Measurements from ENCODE around the gene ST8SIA4.
A peak's percentile ranks its signal among the peaks of the same experiment; 100 is the strongest.

ST8SIA4 gene

DNA sequence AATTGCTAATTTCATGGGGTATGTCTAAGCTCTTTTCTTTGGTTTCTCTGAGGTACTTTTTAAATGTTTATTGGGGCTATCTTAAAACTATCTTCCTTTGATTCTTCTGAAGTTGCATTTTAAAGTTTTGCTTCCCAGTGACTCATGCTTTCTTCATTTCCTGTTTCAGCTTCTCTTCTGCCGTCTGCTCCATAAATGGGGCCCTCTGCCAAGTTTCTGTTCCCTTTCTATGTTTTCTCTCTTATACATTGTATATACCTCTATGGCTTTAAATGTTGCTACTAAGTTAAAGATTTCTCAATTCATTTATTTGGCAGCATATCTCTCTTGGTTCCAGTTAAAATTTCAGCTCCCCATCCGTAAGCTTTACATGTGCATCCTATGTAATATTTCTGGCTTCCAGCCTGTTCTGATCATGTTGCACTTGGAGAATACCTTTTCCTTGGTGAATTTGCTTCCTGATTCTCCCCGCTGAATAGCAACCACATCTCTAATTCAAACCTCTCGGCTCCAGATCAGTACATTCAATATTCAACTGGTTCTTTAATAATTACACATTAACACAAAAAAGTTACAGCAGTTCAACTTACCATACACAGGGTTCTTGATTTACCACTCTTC, 125.3 kb downstream of the ST8SIA4 start:
- peak; percentile 15 for DNase-seq

DNA sequence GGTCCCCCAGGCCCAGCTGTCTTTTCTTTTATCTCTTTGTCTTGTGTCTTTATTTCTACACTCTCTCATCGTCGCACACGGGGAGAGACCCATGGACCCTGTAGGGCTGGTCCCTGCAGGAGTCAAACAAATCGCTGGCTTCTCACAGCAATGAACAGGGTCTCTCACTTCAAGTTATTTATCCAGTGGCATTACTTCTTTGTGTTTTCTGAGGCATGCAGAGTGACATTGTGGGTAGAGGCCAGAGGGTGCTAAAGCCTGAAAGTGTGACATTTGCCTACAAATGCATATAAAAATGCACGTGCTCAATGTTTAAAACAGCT, 127.6 kb downstream of the ST8SIA4 start:
- no peak for DNase-seq

DNA sequence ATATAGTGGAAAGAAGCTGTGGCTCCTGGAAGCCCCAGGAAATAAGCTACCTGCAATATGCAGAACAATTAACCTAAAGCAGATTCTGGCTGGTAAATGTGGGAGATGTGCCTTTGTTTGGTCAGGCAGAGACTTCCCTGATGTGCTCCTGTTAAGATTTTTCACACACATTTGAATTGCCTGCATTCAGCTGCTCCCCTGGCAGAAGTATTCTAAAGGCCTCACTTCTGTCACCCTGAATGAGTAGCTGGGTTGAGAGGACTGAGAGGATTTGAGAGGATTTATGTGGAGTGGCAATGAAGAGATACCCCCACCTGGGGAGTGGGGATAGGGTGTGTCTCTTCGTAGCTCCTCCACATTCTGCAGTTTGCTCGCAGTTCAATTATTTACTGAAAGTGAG, 130.5 kb downstream of the ST8SIA4 start:
- no peak for DNase-seq

DNA sequence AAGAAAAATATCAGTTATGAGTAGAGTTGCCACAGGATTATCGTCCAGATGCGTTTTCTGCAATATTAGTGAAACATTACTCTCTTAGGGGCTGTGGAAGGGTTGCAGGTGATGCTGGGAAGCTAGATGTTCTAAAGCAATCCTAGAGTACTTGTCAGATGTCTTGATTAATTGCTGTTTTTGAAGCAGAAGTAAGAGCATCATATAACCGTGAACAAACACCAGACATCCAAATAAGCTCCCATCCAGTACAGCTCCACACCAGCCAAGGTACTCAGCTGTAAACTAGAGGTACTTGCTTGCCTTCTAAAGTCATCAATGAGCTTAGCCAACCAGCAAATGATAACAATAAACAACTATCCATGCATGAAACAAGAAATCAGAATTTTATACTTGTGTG, 131.1 kb downstream of the ST8SIA4 start:
- no peak for DNase-seq

DNA sequence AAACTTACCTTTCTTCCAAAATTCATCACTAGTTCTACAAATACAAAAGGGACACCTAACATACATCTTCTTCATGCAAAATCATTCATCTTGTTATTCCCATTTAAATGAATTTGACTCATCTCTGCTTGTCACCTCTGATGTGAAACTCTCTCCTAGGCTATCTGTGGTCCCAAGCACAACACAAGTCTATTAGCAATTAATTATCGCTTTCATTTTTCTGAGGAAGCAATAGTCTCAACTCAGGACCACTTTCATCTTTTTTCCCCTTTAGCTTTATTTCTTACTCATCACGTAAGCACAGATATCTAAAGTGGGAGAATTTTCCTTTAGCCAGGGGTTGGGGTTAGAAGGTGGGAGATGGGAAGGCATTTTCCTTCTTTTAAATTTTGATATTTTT, 131.9 kb downstream of the ST8SIA4 start:
- no peak for DNase-seq

DNA sequence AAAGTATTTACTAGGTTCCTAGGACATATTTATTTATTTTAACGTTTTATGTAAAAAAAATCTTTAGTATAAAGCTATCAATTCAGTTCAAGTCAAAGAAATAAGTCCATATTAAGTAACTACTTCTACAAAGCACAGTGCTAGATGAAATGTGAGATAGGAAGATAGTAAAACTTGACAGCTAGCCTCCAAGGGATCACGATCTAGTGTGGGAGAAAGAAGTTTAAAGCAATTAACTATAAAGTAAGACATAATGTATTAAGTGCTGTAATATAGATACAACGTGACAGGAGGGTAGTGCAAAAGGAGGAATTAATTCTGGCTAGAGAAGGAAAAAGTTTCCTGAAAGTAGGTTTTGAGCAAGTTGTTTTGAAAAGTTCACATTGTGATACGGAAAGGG, 134.9 kb downstream of the ST8SIA4 start:
- no peak for DNase-seq

DNA sequence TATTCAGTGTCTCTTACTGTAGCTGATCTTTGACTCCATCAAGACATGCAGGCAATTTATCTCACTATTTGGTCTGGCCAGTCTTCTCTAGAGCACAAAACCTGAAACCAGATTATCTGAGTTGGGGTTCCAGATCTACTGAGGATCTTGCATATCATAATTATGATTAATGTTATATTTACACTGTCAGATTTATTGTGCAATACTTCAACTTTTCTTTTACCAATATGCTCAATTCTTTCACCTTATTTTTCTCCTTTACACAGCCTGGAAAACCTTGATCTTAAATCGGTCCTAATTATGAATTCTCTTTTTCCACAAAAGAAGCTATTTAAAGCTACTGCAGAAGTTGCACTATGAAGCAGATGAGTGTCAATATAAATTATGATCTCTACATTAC, 140.1 kb downstream of the ST8SIA4 start:
- no peak for DNase-seq

DNA sequence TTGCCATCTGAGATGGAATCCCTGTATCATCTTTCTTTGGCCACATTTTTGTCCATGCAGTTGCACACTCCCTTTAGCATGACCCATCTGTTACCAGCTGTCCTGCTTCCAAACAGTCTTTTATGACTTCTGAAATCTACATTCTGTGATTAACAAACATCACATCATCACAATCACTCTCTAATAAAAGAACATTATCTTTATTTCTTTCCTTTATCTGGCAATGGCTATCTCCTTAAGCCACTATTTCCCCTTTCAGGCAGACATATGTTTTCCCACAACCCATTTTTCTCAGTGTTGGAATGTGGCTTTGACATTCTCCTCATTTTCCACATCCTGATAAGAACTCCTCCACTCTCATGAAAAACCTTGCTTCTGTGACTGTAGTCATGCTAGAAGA, 141.0 kb downstream of the ST8SIA4 start:
- no peak for DNase-seq

DNA sequence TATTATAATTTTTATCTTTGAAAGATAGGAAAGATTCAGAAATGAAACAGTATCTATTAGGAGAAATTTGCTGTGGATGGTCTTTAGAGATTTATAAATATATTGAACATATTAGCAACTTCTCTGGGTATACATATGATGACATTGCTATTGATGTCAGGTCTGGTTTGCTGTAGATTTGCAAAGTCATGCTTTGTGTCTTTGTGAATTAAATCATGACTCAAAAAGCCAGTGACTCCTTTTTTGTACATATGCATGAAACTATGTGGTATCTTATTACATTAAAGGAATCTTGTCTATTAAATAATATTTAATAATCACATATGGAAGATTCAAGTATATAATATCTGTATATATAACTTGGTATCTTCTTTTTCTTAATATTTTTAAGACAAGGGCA, 141.9 kb downstream of the ST8SIA4 start:
- no peak for DNase-seq

DNA sequence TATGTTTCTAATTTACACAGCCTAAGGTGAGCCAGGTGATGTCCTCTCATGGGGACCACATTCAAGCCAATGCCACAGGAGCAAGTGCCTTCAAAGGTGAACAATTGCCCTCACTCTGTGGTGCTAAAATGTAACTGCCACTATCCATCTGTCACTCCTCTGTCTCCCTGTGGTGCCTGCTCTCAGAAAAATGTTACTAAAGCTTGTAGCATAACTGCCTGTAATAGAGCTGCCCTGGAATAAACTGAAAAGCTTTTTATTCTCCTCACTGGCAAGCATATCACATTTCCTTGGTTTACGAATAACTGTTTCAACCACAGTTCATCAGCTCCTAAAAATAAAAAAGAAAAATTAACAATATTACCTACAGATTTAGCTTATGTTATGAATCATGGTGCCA, 142.4 kb downstream of the ST8SIA4 start:
- no peak for DNase-seq

DNA sequence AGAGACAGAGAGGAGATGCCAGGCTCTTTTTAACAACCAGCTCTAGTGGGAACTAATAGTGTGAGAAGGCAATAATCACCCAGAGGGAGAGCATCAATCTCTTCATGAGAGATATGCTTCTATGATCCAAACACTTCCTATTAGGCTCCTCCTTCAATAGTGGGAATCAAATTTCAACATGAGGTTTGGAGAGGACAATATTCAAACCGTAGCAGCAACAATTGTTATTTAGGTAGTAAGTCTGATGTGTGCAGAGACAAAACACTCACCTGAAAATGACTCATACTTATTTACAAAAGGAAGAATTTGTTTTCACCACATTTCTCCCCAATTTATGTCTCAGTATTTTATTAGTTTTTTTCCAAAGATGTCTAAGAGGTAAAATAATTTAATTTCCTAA, 144.3 kb downstream of the ST8SIA4 start:
- no peak for DNase-seq

DNA sequence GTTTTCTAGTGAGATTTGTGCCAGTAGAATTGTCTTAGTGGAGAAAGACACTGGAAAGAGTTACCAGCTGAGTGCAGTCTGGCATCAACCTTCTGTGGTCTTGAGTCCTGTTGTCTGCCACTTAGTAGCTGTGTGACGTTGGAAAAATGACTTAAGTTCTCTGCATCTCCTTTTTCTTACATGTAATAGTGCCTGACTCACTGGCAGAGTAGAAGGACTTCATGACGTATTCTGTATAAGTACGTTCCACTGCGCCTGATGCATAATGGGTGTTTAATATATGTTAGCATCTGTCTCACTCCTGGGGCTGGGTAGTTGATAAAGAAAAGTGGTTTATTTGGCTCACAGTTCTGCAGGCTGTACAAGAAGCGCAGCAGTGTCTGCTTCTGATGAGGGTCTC, 144.8 kb downstream of the ST8SIA4 start:
- no peak for DNase-seq

DNA sequence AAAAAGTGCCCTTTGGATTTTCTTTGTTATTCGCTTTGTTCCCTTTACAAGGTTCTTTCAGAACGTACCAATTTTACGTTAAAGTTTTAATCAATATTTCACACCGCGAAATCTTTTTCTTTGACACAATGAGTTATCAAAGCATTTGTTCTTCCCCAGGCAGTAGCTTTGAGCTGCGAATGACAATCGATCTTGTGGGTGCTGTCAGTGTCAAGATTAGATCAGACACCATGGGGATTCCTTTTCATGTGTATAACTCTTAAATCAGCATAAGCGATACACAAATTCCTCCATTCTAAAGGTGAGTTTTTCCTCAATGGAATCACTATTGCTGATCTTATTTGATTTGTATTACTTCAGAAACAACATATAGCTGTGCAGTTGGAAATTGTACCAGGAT, 145.5 kb downstream of the ST8SIA4 start:
- no peak for DNase-seq
